C4-2B (cell line): ENCODE measurements around the gene GCLC.

Experiments
- ZFX ChIP-seq: fragments of 450-650 bp; IDR thresholded peaks from 2 replicates; pipeline ENCODE4 v1.6.1; 2017
- TF ChIP-seq, protein P1 (sequence below): fragments of 450-650 bp; conservative IDR thresholded peaks from 2 replicates; pipeline ENCODE4 v1.5.1; 2017; ENCODE audit warnings: mild to moderate bottlenecking

- TF ChIP-seq, protein P1, sequence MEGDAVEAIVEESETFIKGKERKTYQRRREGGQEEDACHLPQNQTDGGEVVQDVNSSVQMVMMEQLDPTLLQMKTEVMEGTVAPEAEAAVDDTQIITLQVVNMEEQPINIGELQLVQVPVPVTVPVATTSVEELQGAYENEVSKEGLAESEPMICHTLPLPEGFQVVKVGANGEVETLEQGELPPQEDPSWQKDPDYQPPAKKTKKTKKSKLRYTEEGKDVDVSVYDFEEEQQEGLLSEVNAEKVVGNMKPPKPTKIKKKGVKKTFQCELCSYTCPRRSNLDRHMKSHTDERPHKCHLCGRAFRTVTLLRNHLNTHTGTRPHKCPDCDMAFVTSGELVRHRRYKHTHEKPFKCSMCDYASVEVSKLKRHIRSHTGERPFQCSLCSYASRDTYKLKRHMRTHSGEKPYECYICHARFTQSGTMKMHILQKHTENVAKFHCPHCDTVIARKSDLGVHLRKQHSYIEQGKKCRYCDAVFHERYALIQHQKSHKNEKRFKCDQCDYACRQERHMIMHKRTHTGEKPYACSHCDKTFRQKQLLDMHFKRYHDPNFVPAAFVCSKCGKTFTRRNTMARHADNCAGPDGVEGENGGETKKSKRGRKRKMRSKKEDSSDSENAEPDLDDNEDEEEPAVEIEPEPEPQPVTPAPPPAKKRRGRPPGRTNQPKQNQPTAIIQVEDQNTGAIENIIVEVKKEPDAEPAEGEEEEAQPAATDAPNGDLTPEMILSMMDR = no peak
- TF ChIP-seq ZFX = no peak
Measured at GRCh38 chr6:53579338-53579737, 34.4 kb upstream of the GCLC start.
